Left lobe of liver (tissue), 2 donors: ENCODE data around the gene RUNX1. TPM values are rescaled to one million over a fixed set of nuclear protein-coding genes. Genes with fewer than 3 reads are reported as not detected.
A peak's percentile ranks its signal among the peaks of the same experiment; 100 is the strongest.

Source experiments
- ATAC-seq: fragments of 200-7000 bp; cut with Tn5 transposase; one replicate; pipeline ENCODE4 v1.9.1; 2020; ENCODE audit warnings: mild to moderate bottlenecking, moderate library complexity
- DNase-seq: peaks from one replicate; pipeline ENCODE4 v3.0.0-alpha.2; 2020; ENCODE audit warnings: low spot score
- total RNA-seq: library from RNA; stranded (reverse); gene quantifications from one replicate; pipeline ENCODE4 v1.2.1, GENCODE V29; 2021
- donor health status: DM: no; HTN: no; CAD: no; lungs with moderate emphysema.
- donor health status: DM: no; HTN: yes; CAD: no.

Gene RUNX1
- total RNA-seq, 1 donor from 2014 or later, result 4.3 TPM

- DNase-seq, result no peak
- ATAC-seq, result no peak
These were observed 12.9 kb upstream of the RUNX1 start for GRCh38 chr21:35062016-35062415.

DNA sequence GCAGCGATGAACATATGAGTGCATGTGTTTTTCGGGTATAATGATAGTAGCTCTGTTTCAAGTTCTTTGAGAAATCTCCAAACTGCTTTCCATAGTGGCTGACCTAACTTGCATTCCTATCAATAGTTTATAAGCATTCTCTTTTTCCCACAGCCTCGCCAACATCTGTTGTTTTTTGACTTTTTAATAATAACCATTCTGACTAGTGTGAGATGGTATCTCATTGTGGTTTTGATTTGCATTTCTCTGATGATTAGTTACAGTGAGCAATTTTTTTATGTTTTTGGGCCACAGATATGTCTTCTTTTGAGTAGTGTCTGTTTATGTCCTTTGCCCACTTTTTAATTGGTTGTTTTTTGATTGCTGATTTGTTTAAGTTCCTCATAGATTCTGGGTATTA, 10.6 kb upstream of the RUNX1 start:
- DNase-seq (no peak), ATAC-seq (no peak)

DNA sequence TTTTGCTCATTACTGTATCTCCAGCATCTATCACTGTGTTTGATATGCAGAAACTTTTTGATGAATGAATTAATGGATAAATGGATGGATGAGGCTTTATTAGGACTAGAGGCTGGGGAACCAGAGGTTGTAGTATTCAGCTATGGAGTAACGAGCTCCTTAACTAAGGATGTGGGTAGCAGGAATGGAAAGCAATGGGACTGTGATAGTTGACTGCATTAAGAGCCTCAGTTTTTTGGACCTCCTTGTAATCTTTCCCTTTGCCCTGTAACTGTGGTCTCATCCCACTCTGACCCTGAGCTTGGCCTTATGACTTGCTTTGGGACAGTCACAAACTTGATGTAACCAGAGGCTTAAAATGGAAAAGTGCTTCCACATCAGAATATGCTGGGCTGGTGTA, 9.0 kb upstream of the RUNX1 start:
- ATAC-seq, result no peak
- no peak for DNase-seq

GRCh38 chr21:35057428-35057827, 8.3 kb upstream of the RUNX1 start:
- no peak for ATAC-seq

DNA sequence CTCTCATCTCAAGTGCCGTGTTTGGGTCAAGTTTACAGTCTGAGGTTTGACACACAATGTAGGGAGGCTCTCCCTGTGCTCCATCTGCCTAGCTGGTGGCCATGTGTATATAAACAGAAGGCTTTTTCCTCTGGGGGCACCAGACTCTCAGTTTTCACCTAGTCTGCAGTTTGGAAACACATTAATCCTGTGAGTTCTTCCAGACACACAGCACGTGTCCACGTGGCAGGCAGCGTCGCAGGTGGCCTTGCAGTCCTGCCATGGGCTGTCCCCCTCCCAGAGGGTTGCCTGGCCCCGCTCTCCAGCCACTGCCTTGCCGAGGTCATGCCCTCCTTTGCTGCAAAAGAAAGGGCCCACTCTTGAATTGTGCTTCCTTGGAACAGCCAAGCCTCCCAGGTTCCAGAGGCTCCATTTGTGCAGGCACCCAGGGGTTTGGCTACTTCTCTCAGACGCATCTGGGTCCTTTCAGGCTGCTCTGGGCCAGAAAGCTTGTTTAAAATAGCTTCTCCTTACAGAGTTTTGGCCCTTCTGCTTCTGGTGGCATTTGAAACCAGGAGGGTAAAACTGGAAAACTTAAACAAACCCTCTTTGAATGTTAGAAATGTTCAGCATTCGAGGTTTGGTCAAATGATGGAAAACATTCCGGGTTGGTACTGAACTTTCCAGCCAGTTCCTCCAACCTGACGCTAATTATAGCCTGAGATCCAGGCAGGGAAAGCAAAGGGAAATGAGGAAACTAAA, 4.4 kb upstream of the RUNX1 start:
- ATAC-seq, result no peak
- no peak for DNase-seq

More at GRCh38 chr21:35057428-35057827, 8.3 kb upstream of the RUNX1 start:
- DNase-seq, result no peak

DNA sequence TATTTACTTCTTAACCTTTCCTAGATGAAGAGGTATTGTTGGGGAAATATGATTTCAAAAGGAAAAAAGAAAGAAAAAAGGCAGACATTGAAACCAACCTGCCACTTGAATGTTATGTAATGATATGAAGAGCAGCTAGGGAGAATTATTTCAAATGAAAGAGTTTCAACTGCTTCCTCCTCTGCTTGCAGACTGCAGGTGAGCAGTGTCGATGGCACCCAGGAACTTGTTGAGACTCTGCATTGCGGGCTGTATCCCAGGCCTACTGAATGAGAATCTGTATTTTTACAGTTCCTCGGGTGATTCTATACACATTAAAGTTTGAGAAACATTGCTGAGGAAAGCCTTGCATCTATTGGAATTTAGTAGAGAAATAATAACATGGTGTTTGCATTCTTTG, 3.7 kb upstream of the RUNX1 start:
- DNase-seq (no peak), ATAC-seq (no peak)

DNA sequence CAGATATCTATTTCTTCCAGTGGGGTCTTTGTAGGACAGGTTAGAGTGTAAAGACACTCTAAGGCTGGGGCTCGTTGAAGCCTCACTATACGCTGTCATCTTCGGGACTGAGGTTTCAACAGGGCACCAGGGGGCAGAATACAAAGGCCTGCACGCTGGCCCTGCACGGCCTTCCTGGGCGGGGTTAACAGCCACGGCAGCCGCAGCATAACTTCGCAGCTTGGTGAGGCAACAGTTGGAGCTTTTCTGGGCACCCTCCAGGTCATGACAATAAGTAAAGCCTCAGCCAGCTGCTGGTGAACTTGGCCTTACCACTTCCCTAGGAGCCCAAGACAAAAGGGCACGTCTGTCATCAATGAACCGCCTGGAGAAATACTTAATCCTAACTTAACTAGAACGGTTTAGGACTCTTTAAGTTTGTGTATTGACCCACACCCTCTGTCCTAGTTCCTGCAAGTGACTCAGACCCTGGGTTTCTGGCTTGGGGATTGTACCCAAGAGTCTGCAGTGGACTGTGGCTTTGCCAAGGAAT, 2.3 kb upstream of the RUNX1 start:
- ATAC-seq (peak; percentile 98), DNase-seq (peak; percentile 88)

GRCh38 chr21:35050348-35051286, 1.5 kb upstream of the RUNX1 start:
- DNase-seq (no peak), ATAC-seq (no peak)

DNA sequence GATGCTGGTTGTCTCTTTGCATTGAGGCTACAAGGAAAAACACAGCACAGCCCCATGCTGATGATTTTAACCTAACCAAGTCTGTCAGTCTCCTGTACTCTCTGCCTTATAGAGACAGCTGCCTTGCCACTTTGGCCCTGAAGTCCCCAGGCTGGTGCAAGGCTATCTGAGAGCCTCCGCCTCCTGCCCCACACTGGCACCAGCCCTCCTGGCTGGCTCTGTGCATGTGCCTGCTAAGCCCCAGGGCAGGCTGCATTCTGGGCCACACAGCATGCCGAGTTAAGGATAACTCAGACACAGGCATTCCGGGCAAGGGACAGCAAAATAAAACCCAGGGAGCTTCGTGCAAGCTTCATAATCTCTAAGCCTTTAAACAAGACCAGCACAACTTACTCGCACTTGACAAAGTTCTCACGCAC, 910 bp downstream of the RUNX1 start:
- ATAC-seq, result no peak

DNA sequence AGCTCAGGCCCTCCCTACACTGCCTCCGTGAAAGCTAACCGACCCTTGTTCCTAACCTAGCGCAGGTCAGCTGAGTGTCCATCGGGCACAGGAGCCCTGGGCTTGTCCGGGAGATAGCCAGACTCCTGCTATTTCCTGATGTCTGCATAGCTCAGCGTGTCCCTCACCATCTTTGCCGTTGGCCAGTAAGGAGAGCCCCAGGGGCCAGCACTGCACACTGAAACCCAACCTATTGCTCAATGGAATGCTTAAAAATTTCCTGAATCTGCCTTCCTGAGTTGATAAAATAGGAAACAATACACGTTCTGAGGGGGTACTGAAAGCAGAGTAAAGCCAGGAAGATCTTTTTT, 2.2 kb downstream of the RUNX1 start:
- ATAC-seq, result no peak

More for the DNA sequence above, 910 bp downstream of the RUNX1 start:
- DNase-seq, result no peak

GRCh38 chr21:35046263-35046624, 2.9 kb downstream of the RUNX1 start:
- ATAC-seq (no peak), DNase-seq (no peak)

More for the DNA sequence above, 2.2 kb downstream of the RUNX1 start:
- DNase-seq, result no peak

GRCh38 chr21:35045542-35046262, 3.4 kb downstream of the RUNX1 start:
- DNase-seq (no peak), ATAC-seq (no peak)

GRCh38 chr21:35044770-35045541, 4.1 kb downstream of the RUNX1 start:
- DNase-seq (no peak), ATAC-seq (no peak)

DNA sequence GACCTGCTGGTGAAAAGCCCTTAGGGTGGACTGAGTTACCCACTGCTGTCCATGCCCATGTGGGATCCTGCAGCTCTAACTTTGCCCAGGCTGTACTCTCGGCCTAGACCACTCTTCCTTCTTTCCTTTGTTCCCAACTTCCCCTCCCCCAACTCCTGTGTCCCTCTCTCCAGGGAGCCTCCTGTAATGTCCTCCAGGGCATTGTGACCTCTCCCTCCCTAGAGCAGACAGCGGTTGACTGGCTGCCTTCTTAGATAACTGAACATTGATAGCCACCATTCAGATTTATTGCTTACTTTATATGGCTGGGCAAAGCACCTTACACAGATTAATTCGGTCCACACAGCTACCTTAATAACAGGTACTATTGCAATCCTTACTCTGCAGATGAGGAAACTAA, 5.0 kb downstream of the RUNX1 start:
- ATAC-seq (no peak), DNase-seq (no peak)

DNA sequence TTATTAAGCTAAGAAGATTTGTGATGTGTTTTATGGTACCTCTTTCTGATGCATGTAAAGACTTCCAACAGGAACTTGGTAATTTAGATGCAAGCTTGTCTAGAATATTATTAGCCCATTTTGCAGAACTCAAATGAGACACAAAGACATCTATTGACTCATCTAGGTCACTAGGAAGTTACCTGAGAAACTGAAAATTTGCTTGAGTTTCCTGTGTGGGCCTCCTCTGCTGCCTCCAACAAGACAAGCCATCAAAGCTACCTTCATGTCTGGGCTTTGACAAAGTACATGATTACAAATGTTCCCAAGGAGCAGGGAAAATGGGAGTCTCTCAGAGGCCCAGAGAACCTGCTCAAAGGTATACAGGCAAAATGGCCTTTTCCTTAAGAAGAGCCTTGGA, 5.6 kb downstream of the RUNX1 start:
- no peak for ATAC-seq
- no peak for DNase-seq

- ATAC-seq (no peak), DNase-seq (no peak)
These were observed 6.3 kb downstream of the RUNX1 start for GRCh38 chr21:35042836-35043235.

GRCh38 chr21:35041881-35042280, 7.2 kb downstream of the RUNX1 start:
- ATAC-seq (no peak), DNase-seq (no peak)

- peak; percentile 13 for ATAC-seq
- no peak for DNase-seq
These were observed 8.0 kb downstream of the RUNX1 start for GRCh38 chr21:35041122-35041521.

GRCh38 chr21:35039595-35040289, 9.4 kb downstream of the RUNX1 start:
- DNase-seq (no peak), ATAC-seq (peak; percentile 80)

- DNase-seq, result no peak
- no peak for ATAC-seq
These were observed 10.3 kb downstream of the RUNX1 start for GRCh38 chr21:35038772-35039319.
